ENCODE data around the gene ST6GALNAC3. TPM values are rescaled to one million over a fixed set of nuclear protein-coding genes. Genes with fewer than 3 reads are reported as not detected.

The ST6GALNAC3 gene
- polyA plus RNA-seq, 2 donors: 0.27 to 0.29 TPM

- Histone ChIP-seq H3K4me3 (ENCODE audit: low read depth in 1 of 2, low read length in 2 of 2) (no peak overlapping the region), H3K4me1 (ENCODE audit: control insufficient read depth in 2 of 2, insufficient read depth in 2 of 2, low read length in 1 of 2) (no peaks in the 10 kb centered on the region), H3K9me3 (ENCODE audit: control insufficient read depth in 2 of 2, insufficient read depth in 1 of 2, low read depth in 1 of 2, low read length in 1 of 2) (no peaks in the 10 kb centered on the region), H3K27me3 (ENCODE audit: control insufficient read depth in 1 of 2, insufficient read depth in 2 of 2, low read length in 2 of 2) (no peaks in the 10 kb centered on the region), H3K27ac (ENCODE audit: low read depth in 2 of 2, low read length in 1 of 2) (no peak overlapping the region), H3K36me3 (ENCODE audit: control insufficient read depth in 2 of 2, insufficient read depth in 2 of 2, low read length in 1 of 2) (no peaks in the 10 kb centered on the region)
- 76 to 84% methylated on average over 13 of the region's 13 CpGs for WGBS, 2 donors
Observed at GRCh38 chr1:76291191-76291590, 216.6 kb downstream of the ST6GALNAC3 start.

DNA sequence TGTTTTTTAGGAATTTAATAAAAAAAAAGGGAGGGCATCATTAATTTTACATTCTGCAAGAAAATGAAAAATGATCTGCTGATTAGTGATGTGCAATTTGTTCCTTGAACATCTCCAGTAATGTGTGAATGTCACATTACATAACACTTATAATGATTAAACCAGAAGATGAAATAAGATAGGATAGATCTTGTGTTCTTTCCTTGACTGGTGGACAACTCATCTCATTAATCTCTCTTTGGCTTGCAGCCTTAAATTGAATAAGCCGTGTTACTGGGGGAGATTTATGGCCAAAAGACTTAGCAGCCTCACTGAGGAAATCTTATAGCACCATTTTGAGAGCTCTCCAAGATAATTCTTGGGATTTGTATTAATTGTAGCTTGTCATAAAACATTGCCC is 217.2 kb downstream of the ST6GALNAC3 start:
- Histone ChIP-seq H3K36me3 (ENCODE audit: control insufficient read depth in 2 of 2, insufficient read depth in 2 of 2, low read length in 1 of 2) (no peaks in the 10 kb centered on the region), H3K4me1 (ENCODE audit: control insufficient read depth in 2 of 2, insufficient read depth in 2 of 2, low read length in 1 of 2) (no peaks in the 10 kb centered on the region), H3K27me3 (ENCODE audit: control insufficient read depth in 1 of 2, insufficient read depth in 2 of 2, low read length in 2 of 2) (no peaks in the 10 kb centered on the region), H3K9me3 (ENCODE audit: control insufficient read depth in 2 of 2, insufficient read depth in 1 of 2, low read depth in 1 of 2, low read length in 1 of 2) (no peaks in the 10 kb centered on the region), H3K4me3 (ENCODE audit: low read depth in 1 of 2, low read length in 2 of 2) (no peak overlapping the region), H3K27ac (ENCODE audit: low read depth in 2 of 2, low read length in 1 of 2) (no peak overlapping the region)
- 54% methylated on average over 1 of the region's 1 CpG for WGBS, 2 donors

GRCh38 chr1:76292418-76293184 is 218.1 kb downstream of the ST6GALNAC3 start:
- WGBS, 2 donors: 70 to 75% methylated on average over 2 of the region's 2 CpGs
- Histone ChIP-seq H3K4me1 (ENCODE audit: control insufficient read depth in 2 of 2, insufficient read depth in 2 of 2, low read length in 1 of 2) (no peaks in the 10 kb centered on the region), H3K9me3 (ENCODE audit: control insufficient read depth in 2 of 2, insufficient read depth in 1 of 2, low read depth in 1 of 2, low read length in 1 of 2) (no peaks in the 10 kb centered on the region), H3K27ac (ENCODE audit: low read depth in 2 of 2, low read length in 1 of 2) (no peak overlapping the region), H3K27me3 (ENCODE audit: control insufficient read depth in 1 of 2, insufficient read depth in 2 of 2, low read length in 2 of 2) (no peaks in the 10 kb centered on the region), H3K36me3 (ENCODE audit: control insufficient read depth in 2 of 2, insufficient read depth in 2 of 2, low read length in 1 of 2) (no peaks in the 10 kb centered on the region), H3K4me3 (ENCODE audit: low read depth in 1 of 2, low read length in 2 of 2) (no peak overlapping the region)

- Histone ChIP-seq H3K27me3 (ENCODE audit: control insufficient read depth in 1 of 2, insufficient read depth in 2 of 2, low read length in 2 of 2) (no peaks in the 10 kb centered on the region), H3K4me3 (ENCODE audit: low read depth in 1 of 2, low read length in 2 of 2) (no peak overlapping the region), H3K4me1 (ENCODE audit: control insufficient read depth in 2 of 2, insufficient read depth in 2 of 2, low read length in 1 of 2) (no peaks in the 10 kb centered on the region), H3K36me3 (ENCODE audit: control insufficient read depth in 2 of 2, insufficient read depth in 2 of 2, low read length in 1 of 2) (no peaks in the 10 kb centered on the region), H3K27ac (ENCODE audit: low read depth in 2 of 2, low read length in 1 of 2) (no peak overlapping the region), H3K9me3 (ENCODE audit: control insufficient read depth in 2 of 2, insufficient read depth in 1 of 2, low read depth in 1 of 2, low read length in 1 of 2) (no peaks in the 10 kb centered on the region)
- 54 to 55% methylated on average over 4 of the region's 4 CpGs for WGBS, 2 donors
Observed at GRCh38 chr1:76293831-76294230, 219.3 kb downstream of the ST6GALNAC3 start.

DNA sequence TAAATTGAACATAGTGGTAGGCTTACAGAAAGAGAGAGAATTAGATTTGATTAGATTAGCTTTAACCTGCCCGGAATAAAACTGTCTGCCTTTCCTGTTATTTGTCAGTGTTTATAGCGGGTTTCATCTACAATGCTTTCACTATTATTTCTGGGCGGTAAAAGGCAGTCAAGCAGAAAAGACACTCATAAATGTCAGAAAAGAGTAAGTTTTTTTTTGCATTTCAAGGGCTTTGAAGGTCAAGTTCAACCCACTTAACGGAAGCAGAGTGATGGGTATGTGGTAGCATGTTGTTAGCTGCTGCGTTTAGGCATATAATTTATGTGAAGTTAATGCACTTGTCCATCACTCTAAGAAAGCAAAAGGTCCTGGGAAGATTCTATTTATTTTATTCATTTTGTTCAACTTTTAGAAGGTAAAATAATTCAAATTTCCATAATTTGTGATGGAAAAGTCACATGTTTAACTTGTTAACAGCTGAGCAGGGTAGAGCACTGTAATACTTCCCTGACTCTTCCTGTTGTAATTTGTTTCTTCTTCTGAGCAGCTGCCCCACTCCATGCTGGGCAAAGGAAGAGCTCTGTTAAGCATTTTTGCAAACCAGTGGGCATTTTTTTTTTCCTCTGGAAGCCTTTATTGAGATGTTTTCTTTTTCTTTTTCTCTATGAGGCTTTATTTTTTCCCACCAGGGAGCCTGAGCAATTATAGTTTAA is 220.1 kb downstream of the ST6GALNAC3 start:
- no peaks in the 10 kb centered on the region for H3K27me3 ChIP-seq (ENCODE audit: control insufficient read depth in 1 of 2, insufficient read depth in 2 of 2, low read length in 2 of 2)
- H3K36me3 ChIP-seq (ENCODE audit: control insufficient read depth in 2 of 2, insufficient read depth in 2 of 2, low read length in 1 of 2): no peaks in the 10 kb centered on the region
- 49 to 55% methylated on average over 5 of the region's 5 CpGs for WGBS, 2 donors
- no peak overlapping the region for H3K27ac ChIP-seq (ENCODE audit: low read depth in 2 of 2, low read length in 1 of 2)
- no peaks in the 10 kb centered on the region for H3K4me1 ChIP-seq (ENCODE audit: control insufficient read depth in 2 of 2, insufficient read depth in 2 of 2, low read length in 1 of 2)
- no peaks in the 10 kb centered on the region for H3K9me3 ChIP-seq (ENCODE audit: control insufficient read depth in 2 of 2, insufficient read depth in 1 of 2, low read depth in 1 of 2, low read length in 1 of 2)
- no peak overlapping the region for H3K4me3 ChIP-seq (ENCODE audit: low read depth in 1 of 2, low read length in 2 of 2)

GRCh38 chr1:76298399-76298798 is 223.9 kb downstream of the ST6GALNAC3 start:
- Histone ChIP-seq H3K27ac (ENCODE audit: low read depth in 2 of 2, low read length in 1 of 2) (no peak overlapping the region), H3K4me1 (ENCODE audit: control insufficient read depth in 2 of 2, insufficient read depth in 2 of 2, low read length in 1 of 2) (no peaks in the 10 kb centered on the region), H3K36me3 (ENCODE audit: control insufficient read depth in 2 of 2, insufficient read depth in 2 of 2, low read length in 1 of 2) (no peaks in the 10 kb centered on the region), H3K4me3 (ENCODE audit: low read depth in 1 of 2, low read length in 2 of 2) (no peak overlapping the region), H3K27me3 (ENCODE audit: control insufficient read depth in 1 of 2, insufficient read depth in 2 of 2, low read length in 2 of 2) (no peaks in the 10 kb centered on the region), H3K9me3 (ENCODE audit: control insufficient read depth in 2 of 2, insufficient read depth in 1 of 2, low read depth in 1 of 2, low read length in 1 of 2) (no peaks in the 10 kb centered on the region)
- WGBS, 2 donors: 55% methylated on average over 4 of the region's 4 CpGs

- no peaks in the 10 kb centered on the region for H3K27me3 ChIP-seq (ENCODE audit: control insufficient read depth in 1 of 2, insufficient read depth in 2 of 2, low read length in 2 of 2)
- 87 to 92% methylated on average over 3 of the region's 3 CpGs for WGBS, 2 donors
Observed at GRCh38 chr1:76299036-76299435, 224.5 kb downstream of the ST6GALNAC3 start.

DNA sequence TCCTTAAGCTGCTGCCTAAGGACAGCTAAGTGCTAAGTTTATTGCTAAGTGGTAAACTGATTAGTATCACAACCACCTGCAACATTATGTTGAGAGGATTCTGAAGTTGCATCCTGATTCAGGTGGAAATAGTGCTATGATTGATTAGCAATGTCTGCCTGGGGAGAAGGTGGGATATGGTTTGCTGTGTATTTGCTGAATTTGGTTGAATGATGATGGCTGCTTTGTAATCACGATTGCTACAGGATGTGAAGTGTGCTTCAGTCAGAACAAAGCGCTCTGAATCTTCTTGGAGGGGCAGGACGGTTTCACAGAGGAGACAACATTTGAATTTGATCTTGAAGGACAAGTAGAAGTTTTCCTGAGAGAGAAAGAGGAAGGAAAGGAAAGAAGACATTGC is 226.0 kb downstream of the ST6GALNAC3 start:
- Histone ChIP-seq H3K36me3 (ENCODE audit: control insufficient read depth in 2 of 2, insufficient read depth in 2 of 2, low read length in 1 of 2) (no peaks in the 10 kb centered on the region), H3K4me1 (ENCODE audit: control insufficient read depth in 2 of 2, insufficient read depth in 2 of 2, low read length in 1 of 2) (no peaks in the 10 kb centered on the region), H3K4me3 (ENCODE audit: low read depth in 1 of 2, low read length in 2 of 2) (no peak overlapping the region), H3K27me3 (ENCODE audit: control insufficient read depth in 1 of 2, insufficient read depth in 2 of 2, low read length in 2 of 2) (no peaks in the 10 kb centered on the region), H3K27ac (ENCODE audit: low read depth in 2 of 2, low read length in 1 of 2) (no peak overlapping the region), H3K9me3 (ENCODE audit: control insufficient read depth in 2 of 2, insufficient read depth in 1 of 2, low read depth in 1 of 2, low read length in 1 of 2) (no peaks in the 10 kb centered on the region)
- 82 to 86% methylated on average over 3 of the region's 3 CpGs for WGBS, 2 donors

More at GRCh38 chr1:76299036-76299435, 224.5 kb downstream of the ST6GALNAC3 start:
- Histone ChIP-seq H3K9me3 (ENCODE audit: control insufficient read depth in 2 of 2, insufficient read depth in 1 of 2, low read depth in 1 of 2, low read length in 1 of 2) (no peaks in the 10 kb centered on the region), H3K4me3 (ENCODE audit: low read depth in 1 of 2, low read length in 2 of 2) (no peak overlapping the region), H3K27ac (ENCODE audit: low read depth in 2 of 2, low read length in 1 of 2) (no peak overlapping the region), H3K4me1 (ENCODE audit: control insufficient read depth in 2 of 2, insufficient read depth in 2 of 2, low read length in 1 of 2) (no peaks in the 10 kb centered on the region), H3K36me3 (ENCODE audit: control insufficient read depth in 2 of 2, insufficient read depth in 2 of 2, low read length in 1 of 2) (no peaks in the 10 kb centered on the region)

DNA sequence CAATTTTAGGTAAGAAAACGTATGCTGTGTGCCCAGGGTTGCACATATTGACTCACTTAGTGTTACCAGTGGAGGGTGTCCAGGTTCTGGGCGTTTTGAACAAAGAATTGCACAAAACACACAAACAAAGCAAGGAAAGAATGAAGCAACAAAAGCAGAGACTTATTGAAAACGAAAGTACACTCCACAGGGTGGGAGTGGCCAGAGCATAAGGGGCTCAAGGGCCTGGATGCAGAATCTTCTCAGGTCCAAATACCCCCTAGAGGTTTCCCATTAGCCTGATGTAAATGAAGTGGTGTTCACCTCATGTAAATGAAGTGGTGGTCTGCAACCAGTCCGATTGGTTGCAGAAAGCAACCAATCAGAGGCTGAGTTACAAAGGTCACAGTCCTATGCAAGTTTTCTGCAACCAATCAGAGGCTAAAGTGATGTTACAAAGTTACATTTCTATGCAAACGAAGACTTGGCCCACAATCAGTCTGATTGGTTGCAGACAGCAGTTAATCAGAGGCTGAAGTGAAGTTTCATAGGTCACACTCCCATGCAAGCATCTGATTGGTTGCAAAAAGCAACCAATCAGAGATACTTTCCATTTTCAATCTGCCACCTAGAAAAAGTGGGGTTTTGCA is 228.3 kb downstream of the ST6GALNAC3 start:
- Histone ChIP-seq H3K9me3 (ENCODE audit: control insufficient read depth in 2 of 2, insufficient read depth in 1 of 2, low read depth in 1 of 2, low read length in 1 of 2) (no peaks in the 10 kb centered on the region), H3K27ac (ENCODE audit: low read depth in 2 of 2, low read length in 1 of 2) (no peak overlapping the region), H3K4me3 (ENCODE audit: low read depth in 1 of 2, low read length in 2 of 2) (no peak overlapping the region), H3K36me3 (ENCODE audit: control insufficient read depth in 2 of 2, insufficient read depth in 2 of 2, low read length in 1 of 2) (no peaks in the 10 kb centered on the region), H3K27me3 (ENCODE audit: control insufficient read depth in 1 of 2, insufficient read depth in 2 of 2, low read length in 2 of 2) (no peaks in the 10 kb centered on the region), H3K4me1 (ENCODE audit: control insufficient read depth in 2 of 2, insufficient read depth in 2 of 2, low read length in 1 of 2) (no peaks in the 10 kb centered on the region)
- 64 to 69% methylated on average over 5 of the region's 5 CpGs for WGBS, 2 donors

All from esophagus (tissue), 2 donors.